ENCODE measurements around the gene NKX6-1.

Gene NKX6-1

DNA sequence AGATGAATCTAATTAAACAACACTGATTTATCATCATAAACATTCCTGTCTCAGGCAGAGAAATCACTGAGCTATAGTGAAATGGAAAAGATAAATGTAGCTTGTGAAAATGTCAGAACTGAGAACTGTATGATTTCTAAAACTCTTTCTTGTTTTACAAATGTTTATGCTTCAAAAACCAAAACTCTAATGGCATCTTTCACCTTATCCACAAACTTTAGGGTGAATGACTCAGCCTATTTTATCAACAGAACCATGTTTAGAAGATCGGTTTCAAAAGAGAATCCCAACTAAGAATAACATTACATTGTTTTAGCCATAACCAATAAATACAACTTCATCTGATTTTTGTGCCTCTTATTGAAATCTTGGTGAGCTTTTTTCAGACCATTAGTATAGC lies 21.4 kb downstream of the NKX6-1 start:
- no peak for DNase-seq (ENCODE audit: low read depth)

DNA sequence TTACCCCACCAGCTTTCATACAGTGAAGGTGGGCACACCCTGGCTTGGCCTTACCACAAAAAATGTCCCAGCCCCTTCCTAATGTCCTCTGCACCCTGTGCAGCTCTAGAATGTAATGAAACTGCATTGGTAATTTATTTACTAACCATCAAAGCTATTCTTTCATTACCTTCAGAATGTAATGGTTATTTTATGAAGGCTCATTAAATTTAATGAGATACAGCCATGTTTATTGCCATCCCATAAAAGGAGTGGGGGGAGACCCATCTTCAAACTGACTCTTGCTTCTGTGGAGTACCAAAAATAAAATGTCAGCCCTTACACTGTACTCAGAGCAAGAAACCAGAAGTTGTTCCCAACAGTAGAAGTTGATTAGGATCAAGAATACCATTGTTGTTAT lies 25.0 kb downstream of the NKX6-1 start:
- DNase-seq (ENCODE audit: low read depth) = no peak

DNA sequence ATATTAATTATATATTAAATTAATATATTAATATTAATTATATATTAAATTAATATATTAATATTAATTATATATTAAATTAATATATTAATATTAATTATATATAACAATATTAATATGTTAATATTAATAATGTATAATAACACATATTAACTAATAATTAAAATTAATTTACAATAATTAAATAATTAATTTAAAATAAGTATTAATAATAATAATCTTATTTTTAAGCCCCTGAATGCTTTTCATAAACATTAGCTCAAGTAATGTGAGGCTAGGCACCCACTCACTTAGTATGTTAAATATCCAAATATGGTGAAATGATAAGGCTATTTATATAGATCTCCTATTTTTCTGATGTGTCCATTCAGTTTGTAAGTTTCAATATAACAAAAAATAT lies 26.9 kb downstream of the NKX6-1 start:
- no peak for DNase-seq (ENCODE audit: low read depth)

DNA sequence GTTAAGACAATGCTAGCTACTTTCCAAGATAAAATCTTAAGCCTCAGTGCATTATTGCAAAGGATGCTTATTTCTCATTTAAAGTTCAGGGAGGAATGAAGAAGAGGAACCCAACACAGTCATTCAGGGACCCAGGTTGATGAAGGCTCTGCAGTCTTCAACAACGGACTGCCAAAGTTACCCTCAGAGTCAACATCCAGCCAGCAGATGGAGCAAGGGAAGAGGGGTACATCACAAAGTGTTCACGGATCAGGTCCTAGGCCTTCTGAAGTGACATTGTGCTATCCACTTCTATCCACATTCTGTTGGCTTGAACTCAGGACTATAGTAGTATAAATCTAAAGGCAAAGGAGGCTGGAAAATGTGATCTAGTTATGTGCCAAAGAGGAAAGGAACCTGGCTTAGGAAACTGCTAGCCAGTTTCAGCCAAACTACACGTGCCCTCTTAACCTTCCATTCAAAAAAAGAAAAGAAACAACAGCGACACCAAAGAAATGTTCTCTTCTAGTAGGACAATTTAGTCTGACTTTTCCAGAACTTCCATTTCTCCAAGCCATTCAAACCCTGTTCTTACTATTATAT lies 28.8 kb downstream of the NKX6-1 start:
- no peak for DNase-seq (ENCODE audit: low read depth)

DNA sequence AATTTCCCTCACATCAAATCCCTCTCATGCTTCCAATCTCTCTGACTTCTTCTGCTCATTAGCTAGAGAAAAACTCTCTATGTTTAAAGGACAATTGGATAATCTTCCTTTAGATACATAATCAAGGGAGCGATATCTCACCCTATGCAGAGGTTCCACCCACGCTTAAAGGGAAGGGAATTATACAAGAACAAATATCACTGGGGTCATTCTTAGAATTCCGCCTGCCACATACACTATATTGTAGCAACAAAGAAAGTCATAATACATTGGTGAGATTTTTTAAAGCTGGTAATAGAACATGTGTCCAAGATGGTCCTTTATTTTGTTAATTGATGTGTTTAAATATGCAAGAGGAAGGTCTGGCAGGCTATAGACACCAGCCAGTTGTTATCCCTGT lies 31.5 kb downstream of the NKX6-1 start:
- no peak for DNase-seq (ENCODE audit: low read depth)

DNA sequence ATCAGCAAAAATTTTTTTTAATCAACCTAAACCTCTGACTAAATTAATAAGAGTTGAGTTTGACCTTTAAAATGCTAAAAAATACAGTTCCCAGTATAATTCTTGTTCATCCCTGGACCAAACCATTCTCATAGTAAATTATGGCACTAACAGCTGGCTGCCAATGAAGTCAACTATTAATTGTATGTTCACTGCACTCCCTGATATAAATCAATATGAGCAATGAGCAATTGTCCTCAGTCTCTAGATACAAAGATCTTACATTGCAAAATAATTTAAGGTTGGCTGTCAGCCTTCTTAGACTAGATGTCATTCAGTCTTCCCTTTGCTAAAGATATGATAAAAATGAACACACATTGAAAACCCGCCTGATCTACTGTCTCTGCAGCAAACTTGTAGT lies 39.3 kb downstream of the NKX6-1 start:
- no peak for DNase-seq (ENCODE audit: low read depth)

DNA sequence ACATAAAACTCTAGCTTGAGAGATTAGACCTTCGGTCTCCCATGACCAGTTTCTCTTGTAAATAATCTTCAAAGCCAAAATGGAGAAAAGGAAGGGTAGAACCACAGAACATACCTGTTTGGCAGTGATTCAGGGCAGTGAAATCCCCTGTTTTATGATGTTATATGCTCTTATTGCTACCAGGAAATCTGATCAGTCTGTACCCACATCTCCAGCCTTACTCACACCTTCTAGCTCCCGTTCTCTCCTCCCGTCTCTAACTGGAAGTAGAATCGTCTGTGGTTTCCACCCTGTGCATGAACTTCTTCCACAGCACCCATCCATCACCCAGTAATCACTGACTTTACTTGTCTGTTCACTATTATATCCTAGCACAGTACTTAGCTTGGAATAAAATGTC lies 42.9 kb downstream of the NKX6-1 start:
- DNase-seq (ENCODE audit: low read depth) = no peak

DNA sequence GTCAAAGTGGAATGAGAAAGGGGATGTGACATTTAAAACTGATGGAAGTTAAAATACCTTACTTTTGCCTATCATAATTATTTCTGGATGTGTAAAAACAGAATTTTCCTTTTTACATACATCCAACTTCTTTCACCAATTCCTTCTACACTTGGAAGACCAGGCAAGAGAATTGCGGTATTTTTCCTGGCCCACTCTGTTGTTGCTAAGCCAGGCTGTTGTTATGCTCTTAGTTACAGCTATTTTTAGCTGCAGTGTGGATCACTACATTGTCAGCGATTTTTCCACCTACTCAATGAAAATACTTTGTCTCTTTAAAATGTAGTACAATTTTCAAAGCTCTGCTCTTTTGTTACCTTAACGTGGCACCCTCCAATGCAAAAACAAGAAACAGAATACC lies 43.4 kb downstream of the NKX6-1 start:
- no peak for DNase-seq (ENCODE audit: low read depth)

DNA sequence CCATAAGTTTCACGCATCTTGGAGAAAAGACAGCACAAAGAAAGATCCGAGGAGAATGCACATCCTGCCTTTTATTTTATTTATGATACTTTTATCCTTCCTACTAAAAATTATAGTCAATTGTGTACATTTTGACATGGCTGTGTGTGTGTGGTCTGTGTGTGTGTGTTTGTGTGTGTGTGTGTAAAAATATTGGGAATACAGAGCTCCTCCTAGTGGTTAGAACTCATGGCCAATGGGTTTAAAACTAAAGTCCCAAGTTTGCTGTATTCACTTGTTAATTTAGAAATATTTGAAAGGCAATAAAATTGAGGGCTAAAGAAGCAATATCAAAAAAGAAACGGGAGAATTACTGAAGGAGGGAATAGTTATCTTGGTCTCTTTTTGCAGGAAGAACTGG lies 47.5 kb downstream of the NKX6-1 start:
- DNase-seq (ENCODE audit: low read depth) = no peak

DNA sequence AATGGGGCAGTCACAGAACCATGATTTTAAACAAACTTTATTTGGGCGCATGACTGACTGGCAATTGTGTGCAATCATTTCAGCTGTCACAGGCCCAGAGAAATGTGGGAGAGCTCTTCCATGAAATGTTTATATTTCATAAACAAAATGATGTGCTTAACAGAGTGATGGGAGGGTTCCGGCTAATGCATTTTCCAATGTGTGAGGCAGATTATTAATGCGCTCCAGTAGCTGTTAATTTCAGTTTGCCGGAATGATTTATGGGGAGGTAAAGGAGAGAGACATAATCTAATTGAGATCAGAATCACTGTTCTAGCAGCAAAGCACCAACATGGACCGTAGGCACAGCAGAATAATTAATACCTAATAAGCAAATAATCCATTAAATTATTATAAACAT lies 55.6 kb downstream of the NKX6-1 start:
- no peak for DNase-seq (ENCODE audit: low read depth)

DNA sequence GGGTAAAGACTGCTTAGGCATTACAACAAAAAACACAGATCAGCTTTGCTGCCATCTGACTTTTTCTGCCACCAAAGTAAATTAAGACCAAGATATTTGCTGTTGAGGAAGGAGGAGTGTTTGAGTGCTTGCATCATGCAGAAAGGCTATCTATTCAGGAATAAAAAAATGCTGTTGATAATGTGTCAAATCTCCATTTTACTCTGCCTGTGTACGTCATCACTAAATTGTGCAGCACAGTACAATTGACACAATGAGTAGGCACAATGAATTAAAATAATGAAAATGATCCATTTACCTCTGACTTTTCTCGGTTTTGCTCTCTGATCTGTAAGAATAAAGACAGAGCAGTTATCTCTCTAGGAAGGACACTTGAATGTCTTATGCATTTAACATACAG lies 56.3 kb downstream of the NKX6-1 start:
- no peak for DNase-seq (ENCODE audit: low read depth)

All from stimulated activated CD8-positive, alpha-beta memory T cell treated with anti-CD3 and anti-CD28 coated beads, Interleukin-12 subunit alpha, Interleukin-12 subunit beta, amount 100 ng/mL, for 1 hour (primary cell).